ENCODE results near the gene ZNF488.

ZNF488 gene

GRCh38 chr10:47365431-47366180 lies 18.5 kb downstream of the ZNF488 start:
- no peak for DNase-seq

DNA sequence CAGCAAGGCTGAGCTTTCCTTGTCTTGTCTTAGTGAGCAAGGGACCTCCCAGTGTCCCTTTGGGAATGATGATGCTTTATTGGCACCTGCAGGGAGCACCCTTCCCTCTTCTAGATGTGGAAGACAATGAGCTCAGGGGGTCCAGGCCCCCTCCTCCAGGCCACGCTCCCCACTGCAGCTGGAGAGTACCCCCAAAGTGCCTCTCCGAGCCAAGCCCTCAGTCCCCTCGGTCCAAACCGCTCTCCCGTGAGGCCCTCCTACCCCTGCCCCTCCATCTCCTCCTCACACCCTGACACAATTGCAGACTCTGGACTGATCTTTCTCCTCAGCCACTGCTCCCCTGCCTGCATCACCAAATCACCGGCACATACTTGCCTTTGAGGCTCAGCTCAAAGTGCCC lies 19.2 kb downstream of the ZNF488 start:
- DNase-seq = no peak

DNA sequence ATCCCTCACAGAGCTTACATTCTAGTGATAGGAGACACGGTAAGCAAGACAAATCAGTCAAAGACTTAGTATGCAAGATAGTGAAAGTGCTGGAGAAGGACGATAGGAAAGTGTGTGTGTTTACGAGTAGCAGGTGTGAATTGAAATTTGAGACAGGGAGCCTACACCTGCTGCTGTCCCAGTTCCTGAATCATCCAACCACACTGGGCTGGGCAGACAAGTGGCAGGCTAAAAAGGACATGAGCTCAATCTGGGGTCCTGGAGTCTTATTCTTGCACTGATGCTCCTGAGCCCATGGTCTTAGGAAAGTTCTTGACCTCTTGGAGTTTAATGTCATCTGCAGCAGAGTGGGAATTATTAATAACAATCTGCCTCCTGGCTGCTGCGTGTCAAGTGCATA lies 19.7 kb downstream of the ZNF488 start:
- no peak for DNase-seq

GRCh38 chr10:47363781-47364180 lies 20.3 kb downstream of the ZNF488 start:
- DNase-seq = no peak

DNA sequence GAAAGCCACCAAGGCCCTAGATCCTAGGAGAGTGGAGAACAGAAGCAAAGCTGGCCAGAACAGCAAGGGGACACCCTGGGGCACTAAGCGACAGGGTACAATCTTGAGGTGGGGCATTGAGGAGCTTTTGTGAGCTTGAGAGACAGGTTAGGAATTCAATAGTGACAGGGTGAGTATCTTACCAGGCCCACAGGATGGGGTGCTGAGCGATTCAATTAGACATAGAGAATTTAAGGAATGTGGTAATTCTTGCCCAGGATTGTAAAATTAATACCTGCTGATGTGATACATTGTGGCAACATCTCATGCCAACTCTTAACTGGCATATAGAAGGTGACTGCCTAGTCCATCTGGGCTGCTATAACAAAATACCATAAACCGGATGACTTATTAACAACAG lies 21.9 kb downstream of the ZNF488 start:
- DNase-seq = no peak

DNA sequence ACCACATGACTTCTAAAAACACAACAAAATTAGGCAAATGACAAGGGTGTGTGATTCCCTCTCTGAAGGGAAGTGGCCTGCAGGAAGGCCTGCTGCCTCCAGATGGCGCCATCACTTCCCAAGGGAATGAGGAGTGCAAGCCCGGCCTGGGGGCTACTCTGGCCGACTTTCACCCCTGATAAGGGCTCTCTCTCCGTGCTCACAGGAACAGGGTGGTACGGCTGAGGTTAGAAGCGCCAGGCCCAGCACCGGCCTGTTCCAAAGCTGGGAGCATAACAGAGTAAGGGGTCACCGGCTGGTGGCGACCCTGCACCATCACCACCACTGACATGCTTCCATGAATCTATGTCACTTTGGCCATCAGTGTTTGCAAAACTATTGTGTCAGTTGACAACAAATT lies 22.8 kb downstream of the ZNF488 start:
- no peak for DNase-seq

DNA sequence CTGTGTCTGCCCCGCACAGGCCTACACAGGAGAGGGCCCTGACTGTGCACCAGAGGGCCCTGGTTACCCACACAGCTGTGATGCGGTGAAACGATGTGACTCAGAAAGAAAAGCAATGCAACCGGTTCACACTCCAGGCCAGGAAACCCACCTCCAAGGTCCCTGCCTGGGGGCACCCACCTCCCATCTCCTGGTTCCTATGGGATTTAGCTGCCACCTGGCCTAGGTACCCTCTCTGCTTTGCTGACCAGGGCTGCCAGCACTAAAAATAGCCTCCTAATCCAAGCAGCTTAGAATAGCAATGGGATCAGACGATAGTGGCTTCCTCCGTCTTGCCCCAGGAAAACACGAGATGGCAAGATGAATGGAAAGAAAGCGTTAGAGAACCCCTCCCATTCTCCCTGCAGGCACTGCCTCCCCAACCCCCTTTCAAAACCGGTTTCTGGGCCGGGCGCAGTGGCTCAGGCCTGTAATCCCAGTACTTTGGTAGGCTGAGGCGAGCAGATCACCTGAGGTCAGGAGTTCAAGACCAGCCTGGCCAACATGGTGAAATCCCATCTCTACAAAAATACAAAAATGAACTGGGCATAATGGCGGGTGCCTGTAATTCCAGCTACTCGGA lies 23.6 kb downstream of the ZNF488 start:
- no peak for DNase-seq

DNA sequence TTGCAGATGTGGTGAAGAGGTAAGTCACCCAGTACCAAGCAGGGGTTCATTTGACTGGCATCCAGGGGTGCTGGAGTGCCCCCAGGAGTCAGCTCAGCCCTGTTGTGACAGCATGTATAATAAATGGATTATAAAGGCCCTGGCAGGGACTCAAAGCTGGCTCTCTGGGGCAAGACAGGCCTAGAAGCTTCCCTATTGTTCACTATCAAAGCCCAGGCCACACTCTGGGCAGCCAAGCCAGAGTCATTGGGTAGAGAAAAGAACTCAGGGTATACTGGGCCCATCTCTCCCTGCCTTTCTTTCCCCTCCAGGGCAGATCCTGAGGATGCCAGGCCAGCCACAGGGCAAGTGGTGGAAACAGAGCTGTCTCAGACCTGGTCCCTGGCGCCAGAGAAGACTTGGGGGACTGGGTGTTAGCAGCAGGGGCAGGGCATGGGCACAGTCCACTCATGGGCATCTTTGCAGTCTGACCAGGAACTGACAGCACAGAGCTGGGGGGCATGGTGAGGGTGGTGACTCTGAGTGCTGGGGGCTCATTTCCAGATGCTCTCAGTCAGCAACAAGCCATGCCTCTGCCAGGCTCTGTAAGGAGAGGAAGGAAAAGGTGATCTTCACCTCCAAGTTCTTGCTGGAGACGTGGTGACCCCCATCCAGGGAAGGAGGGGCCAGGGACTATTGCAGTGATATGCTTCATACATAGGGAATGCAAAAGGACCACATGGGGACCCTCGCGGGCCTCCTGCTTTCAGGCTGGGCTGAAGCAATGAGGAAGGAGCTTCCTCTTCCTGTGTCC lies 24.3 kb downstream of the ZNF488 start:
- no peak for DNase-seq

GRCh38 chr10:47359101-47359500 lies 25.0 kb downstream of the ZNF488 start:
- no peak for DNase-seq

GRCh38 chr10:47358457-47358856 lies 25.6 kb downstream of the ZNF488 start:
- no peak for DNase-seq

GRCh38 chr10:47357911-47358310 lies 26.2 kb downstream of the ZNF488 start:
- no peak for DNase-seq

GRCh38 chr10:47357131-47357582 lies 26.9 kb downstream of the ZNF488 start:
- no peak for DNase-seq

- DNase-seq = no peak
Observed at GRCh38 chr10:47356708-47357107, 27.4 kb downstream of the ZNF488 start.

GRCh38 chr10:47354900-47355299 lies 29.2 kb downstream of the ZNF488 start:
- DNase-seq = no peak

GRCh38 chr10:47354165-47354564 lies 29.9 kb downstream of the ZNF488 start:
- DNase-seq = no peak

DNA sequence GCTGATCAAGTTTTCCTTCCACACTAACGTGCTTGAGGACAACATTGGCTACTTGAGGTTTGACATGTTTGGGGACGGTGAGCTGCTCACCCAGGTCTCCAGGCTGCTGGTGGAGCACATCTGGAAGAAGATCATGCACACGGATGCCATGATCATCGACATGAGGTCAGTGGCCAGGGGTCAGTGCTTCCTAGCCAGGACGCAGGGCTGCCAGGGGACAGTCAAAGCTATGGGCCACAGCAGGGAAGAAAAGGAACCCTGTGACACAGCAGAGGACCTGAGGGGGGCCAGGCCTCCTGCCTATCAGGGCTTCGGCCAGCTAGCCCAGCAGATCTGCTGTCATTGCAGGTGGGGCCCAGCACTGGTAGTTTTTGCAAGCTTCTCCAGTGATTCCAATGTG lies 30.7 kb downstream of the ZNF488 start:
- DNase-seq = no peak

DNA sequence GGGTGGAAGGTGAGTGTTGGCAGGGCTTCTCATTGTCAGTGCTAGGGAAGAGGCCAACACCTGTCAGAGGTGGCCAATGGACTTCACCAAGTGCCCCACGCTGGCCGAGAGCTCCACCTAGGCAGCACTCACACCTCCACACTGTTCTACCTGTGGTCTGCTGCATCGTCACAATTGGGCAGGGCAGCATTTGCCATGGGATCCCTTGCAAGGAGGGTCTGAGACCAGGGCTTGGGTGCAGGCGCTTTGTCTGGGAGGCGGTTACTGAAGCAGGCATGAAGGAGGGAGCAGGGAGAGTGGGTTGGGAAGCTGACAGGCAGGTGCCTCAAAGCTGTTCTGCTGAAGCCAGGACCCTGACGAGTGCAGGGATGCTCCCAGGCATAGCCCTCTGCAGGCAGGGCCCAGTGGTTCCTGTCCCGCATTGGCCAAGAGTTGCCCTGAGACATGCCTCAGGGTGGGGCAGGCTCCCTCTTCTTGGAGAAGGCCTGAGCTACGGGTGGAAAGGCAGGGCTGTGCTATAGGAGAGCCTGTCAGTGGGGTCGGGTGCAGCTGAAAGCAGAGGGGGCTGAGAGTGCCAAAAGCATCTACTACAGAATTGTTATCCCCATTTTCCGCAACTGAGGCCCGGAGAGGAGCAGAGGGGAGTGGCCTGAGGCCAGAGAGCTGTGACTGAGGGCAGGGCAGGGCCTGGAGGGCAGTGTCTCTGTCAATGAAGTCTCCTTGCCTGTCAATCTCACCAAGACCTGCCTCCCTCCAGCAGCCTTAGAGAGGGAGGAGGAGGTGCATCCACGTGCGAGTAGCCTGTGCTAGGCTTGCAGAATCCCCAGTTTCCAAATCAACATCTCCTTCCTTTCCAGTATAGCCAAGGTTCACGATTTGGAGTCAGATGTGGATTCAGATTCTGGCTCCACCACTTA lies 31.9 kb downstream of the ZNF488 start:
- no peak for DNase-seq

- DNase-seq = no peak
Observed at GRCh38 chr10:47350671-47351640, 33.1 kb downstream of the ZNF488 start.

GRCh38 chr10:47349941-47350371 lies 34.1 kb downstream of the ZNF488 start:
- DNase-seq = no peak

DNA sequence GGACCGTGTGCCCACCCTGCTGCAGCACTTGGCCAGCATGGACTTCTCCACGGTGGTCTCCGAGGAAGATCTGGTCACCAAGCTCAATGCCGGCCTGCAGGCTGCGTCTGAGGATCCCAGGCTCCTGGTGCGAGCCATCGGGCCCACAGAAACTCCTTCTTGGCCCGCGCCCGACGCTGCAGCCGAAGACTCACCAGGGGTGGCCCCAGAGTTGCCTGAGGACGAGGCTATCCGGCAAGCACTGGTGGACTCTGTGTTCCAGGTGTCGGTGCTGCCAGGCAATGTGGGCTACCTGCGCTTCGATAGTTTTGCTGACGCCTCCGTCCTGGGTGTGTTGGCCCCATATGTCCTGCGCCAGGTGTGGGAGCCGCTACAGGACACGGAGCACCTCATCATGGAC lies 34.6 kb downstream of the ZNF488 start:
- DNase-seq = no peak

GRCh38 chr10:47348661-47349470 lies 35.2 kb downstream of the ZNF488 start:
- DNase-seq = no peak
